ENCODE measurements around the gene MPPE1.

Gene MPPE1

GRCh38 chr18:11850821-11851145, 57.3 kb downstream of the MPPE1 start:
- no peak for DNase-seq (ENCODE audit: low spot score)
- in situ Hi-C loops (cut with MboI; ENCODE audit: low sequenced_read_pairs, unreplicated experiment): no loop called here
- no peak for TF ChIP-seq CTCF (IDR thresholded peaks at IDR 0.05; ENCODE audit: borderline replicate concordance, control extremely low read depth, extremely low read depth, insufficient read depth, missing control alignments)

GRCh38 chr18:11849841-11850634, 58.1 kb downstream of the MPPE1 start:
- in situ Hi-C loops (cut with MboI; ENCODE audit: low sequenced_read_pairs, unreplicated experiment): no loop called here
- no peak for TF ChIP-seq CTCF (IDR thresholded peaks at IDR 0.05; ENCODE audit: borderline replicate concordance, control extremely low read depth, extremely low read depth, insufficient read depth, missing control alignments)
- no peak for DNase-seq (ENCODE audit: low spot score)

GRCh38 chr18:11849279-11849678, 58.8 kb downstream of the MPPE1 start:
- in situ Hi-C loops (cut with MboI; ENCODE audit: low sequenced_read_pairs, unreplicated experiment): no loop called here

GRCh38 chr18:11847811-11848210, 60.3 kb downstream of the MPPE1 start:
- in situ Hi-C loops (cut with MboI; ENCODE audit: low sequenced_read_pairs, unreplicated experiment): no loop called here

More at GRCh38 chr18:11849279-11849678, 58.8 kb downstream of the MPPE1 start:
- no peak for DNase-seq (ENCODE audit: low spot score)
- no peak for TF ChIP-seq CTCF (IDR thresholded peaks at IDR 0.05; ENCODE audit: borderline replicate concordance, control extremely low read depth, extremely low read depth, insufficient read depth, missing control alignments)

GRCh38 chr18:11845654-11846053, 62.5 kb downstream of the MPPE1 start:
- no peak for DNase-seq (ENCODE audit: low spot score)
- no peak for TF ChIP-seq CTCF (IDR thresholded peaks at IDR 0.05; ENCODE audit: borderline replicate concordance, control extremely low read depth, extremely low read depth, insufficient read depth, missing control alignments)
- in situ Hi-C loops (cut with MboI; ENCODE audit: low sequenced_read_pairs, unreplicated experiment): no loop called here

More at GRCh38 chr18:11847811-11848210, 60.3 kb downstream of the MPPE1 start:
- no peak for TF ChIP-seq CTCF (IDR thresholded peaks at IDR 0.05; ENCODE audit: borderline replicate concordance, control extremely low read depth, extremely low read depth, insufficient read depth, missing control alignments)
- no peak for DNase-seq (ENCODE audit: low spot score)

- DNase-seq (ENCODE audit: low spot score): no peak
- in situ Hi-C loops (cut with MboI; ENCODE audit: low sequenced_read_pairs, unreplicated experiment): no loop called here
- TF ChIP-seq CTCF (IDR thresholded peaks at IDR 0.05; ENCODE audit: borderline replicate concordance, control extremely low read depth, extremely low read depth, insufficient read depth, missing control alignments): no peak
These were observed 63.7 kb downstream of the MPPE1 start for GRCh38 chr18:11844436-11844835.

All from GM13976 (cell line).